HepG2 (cell line): Measurements from ENCODE around the gene DNAJB11. TPM values are rescaled to one million over a fixed set of nuclear protein-coding genes. Genes with fewer than 3 reads are reported as not detected.

Experiments used
- AHR ChIP-seq: IDR thresholded peaks from 2 replicates; pipeline ENCODE4 v1.6.1; 2018; ENCODE audit warnings: missing genetic modification reagents, missing compliant biosample characterization
- DPF2 ChIP-seq: sonication (generic); formaldehyde crosslinking; IDR thresholded peaks from 2 replicates; pipeline ENCODE4 v1.4.0; 2020; ENCODE audit warnings: mild to moderate bottlenecking, low read depth, missing genetic modification reagents, borderline replicate concordance
- EED ChIP-seq: sonication (generic); formaldehyde crosslinking; IDR thresholded peaks from 2 replicates; pipeline ENCODE4 v1.5.0; 2020; ENCODE audit warnings: mild to moderate bottlenecking, missing genetic modification reagents
- GLMP ChIP-seq: sonication (generic); formaldehyde crosslinking; IDR thresholded peaks from 2 replicates; pipeline ENCODE4 v1.9.0; 2021; ENCODE audit warnings: missing genetic modification reagents, mild to moderate bottlenecking, borderline replicate concordance
- HDAC2 ChIP-seq: sonication (generic); formaldehyde crosslinking; IDR thresholded peaks from 2 replicates; pipeline ENCODE4 v1.4.0; 2020; ENCODE audit warnings: missing genetic modification reagents
- IKZF1 ChIP-seq: fragments of 450-650 bp; IDR thresholded peaks from 2 replicates; pipeline ENCODE4 v1.7.1; 2016
- KAT2B ChIP-seq: fragments of 150-350 bp; IDR thresholded peaks from 2 replicates; pipeline ENCODE4 v1.6.1; 2014; ENCODE audit warnings: low read depth, low read length, borderline replicate concordance
- MTA1 ChIP-seq: sonication (generic); formaldehyde crosslinking; IDR thresholded peaks from 2 replicates; pipeline ENCODE4 v1.4.0; 2020; ENCODE audit warnings: missing genetic modification reagents, mild to moderate bottlenecking, borderline replicate concordance
- NAIF1 ChIP-seq: sonication (generic); formaldehyde crosslinking; IDR thresholded peaks from 2 replicates; pipeline ENCODE4 v1.5.0; 2020; ENCODE audit warnings: mild to moderate bottlenecking, missing genetic modification reagents, borderline replicate concordance
- NFYB ChIP-seq: sonication (generic); formaldehyde crosslinking; IDR thresholded peaks from 2 replicates; pipeline ENCODE4 v1.4.0; 2020; ENCODE audit warnings: missing genetic modification reagents
- PBX3 ChIP-seq: sonication (generic); formaldehyde crosslinking; IDR thresholded peaks from 2 replicates; pipeline ENCODE4 v1.8.1; 2023; ENCODE audit warnings: missing genetic modification reagents, inconsistent platforms, borderline replicate concordance
- POLR2AphosphoS5 ChIP-seq: IDR thresholded peaks from 2 replicates; pipeline ENCODE4 v1.6.1; 2012; ENCODE audit warnings: low read depth, low read length
- RARA ChIP-seq: IDR thresholded peaks from 2 replicates; pipeline ENCODE4 v1.6.1; 2016; ENCODE audit warnings: missing genetic modification reagents, missing compliant biosample characterization
- SMAD9 ChIP-seq: sonication (generic); formaldehyde crosslinking; IDR thresholded peaks from 2 replicates; pipeline ENCODE4 v1.5.1; 2020; ENCODE audit warnings: mild to moderate bottlenecking, missing genetic modification reagents
- TBL1XR1 ChIP-seq: fragments of 150-350 bp; IDR thresholded peaks from 2 replicates; pipeline ENCODE4 v1.6.1; 2014; ENCODE audit warnings: borderline replicate concordance, low read length; ENCODE audit not compliant: partially characterized antibody
- TEAD3 ChIP-seq: optimal IDR thresholded peaks from 2 replicates; pipeline ENCODE3; 2016; ENCODE audit warnings: borderline replicate concordance
- XBP1 ChIP-seq: sonication (generic); formaldehyde crosslinking; IDR thresholded peaks from 2 replicates; pipeline ENCODE4 v1.5.0; 2020; ENCODE audit warnings: missing genetic modification reagents
- ZNF143 ChIP-seq: sonication (generic); formaldehyde crosslinking; IDR thresholded peaks from 2 replicates; pipeline ENCODE4 v1.4.0; 2020; ENCODE audit warnings: missing genetic modification reagents
- ZNF230 ChIP-seq: sonication (generic); formaldehyde crosslinking; IDR thresholded peaks from 2 replicates; pipeline ENCODE4 v1.4.0; 2020; ENCODE audit warnings: mild to moderate bottlenecking, missing genetic modification reagents
- ZNF33B ChIP-seq: sonication (generic); formaldehyde crosslinking; IDR thresholded peaks from 2 replicates; pipeline ENCODE4 v1.5.1; 2020; ENCODE audit warnings: mild to moderate bottlenecking, missing genetic modification reagents
- polyA plus RNA-seq, 8 experiments: library from polyadenylated mRNA; depleted of rRNA in 3 of 8; stranded (reverse) in 7 of 8; unstranded in 1 of 8; fragments of >200 nt; fragmentation: Illumina TruSeq in 4 of 8; extraction: Trizol in 4 of 8; gene quantifications; 2 replicates each; pipeline versions ENCODE4 v1.2.1 to v1.2.3, GENCODE V29; 2011 to 2016; ENCODE audit warnings: low read depth in 4 of 8, missing spikeins in 1 of 8, mixed read lengths in 1 of 8; ENCODE audit not compliant: insufficient read depth in 1 of 8
- total RNA-seq, 5 experiments: library from RNA; depleted of rRNA; stranded (reverse); fragments of >200 nt; fragmentation: Illumina TruSeq; extraction: Trizol; gene quantifications; 2 replicates each; pipeline ENCODE4 v1.2.3, GENCODE V29; 2016; ENCODE audit warnings: low read depth in 1 of 5
- TF ChIP-seq, protein P1 (sequence below): sonication (generic); formaldehyde crosslinking; IDR thresholded peaks from 2 replicates; pipeline ENCODE4 v1.8.0; 2022; ENCODE audit warnings: mild to moderate bottlenecking, missing genetic modification reagents, moderate library complexity
- TF ChIP-seq, protein P2 (sequence below): sonication (generic); formaldehyde crosslinking; IDR thresholded peaks from 2 replicates; pipeline ENCODE4 v1.5.1; 2020; ENCODE audit warnings: missing genetic modification reagents, mild to moderate bottlenecking, borderline replicate concordance
- TF ChIP-seq, protein P3 (sequence below): IDR thresholded peaks from 2 replicates; pipeline ENCODE4 v1.6.1; 2016; ENCODE audit warnings: missing genetic modification reagents, missing compliant biosample characterization

The DNAJB11 gene
- total and polyA plus RNA-seq, 2 of the 13 experiments (the other 11 are each of a cell fraction or from before 2014, with no cell fraction given) = 41.0 to 132 TPM

- TF ChIP-seq POLR2AphosphoS5 (peak; percentile 83), IKZF1 (no peak), RARA (CRISPR knock-in tag) (no peak), TEAD3 (CRISPR knock-in tag) (peak; percentile 12), ZNF33B (CRISPR knock-in tag) (peak; percentile 24; the same call in 1 of the 2 replicates), EED (CRISPR knock-in tag) (no peak), DPF2 (CRISPR knock-in tag) (no peak), HDAC2 (CRISPR knock-in tag) (no peak), NFYB (CRISPR knock-in tag) (no peak), GLMP (no peak), AHR (no peak), XBP1 (CRISPR knock-in tag) (no peak), SMAD9 (CRISPR knock-in tag) (no peak), TBL1XR1 (no peak), PBX3 (CRISPR knock-in tag) (no peak), ZNF143 (CRISPR knock-in tag) (no peak), KAT2B (no peak), ZNF230 (CRISPR knock-in tag) (no peak), NAIF1 (CRISPR knock-in tag) (0 out of 2 replicates have a peak, but pooled peaks have one; percentile 16), MTA1 (no peak)
- TF ChIP-seq, protein P1, sequence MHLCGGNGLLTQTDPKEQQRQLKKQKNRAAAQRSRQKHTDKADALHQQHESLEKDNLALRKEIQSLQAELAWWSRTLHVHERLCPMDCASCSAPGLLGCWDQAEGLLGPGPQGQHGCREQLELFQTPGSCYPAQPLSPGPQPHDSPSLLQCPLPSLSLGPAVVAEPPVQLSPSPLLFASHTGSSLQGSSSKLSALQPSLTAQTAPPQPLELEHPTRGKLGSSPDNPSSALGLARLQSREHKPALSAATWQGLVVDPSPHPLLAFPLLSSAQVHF (CRISPR knock-in tag) = no peak
- TF ChIP-seq, protein P2, sequence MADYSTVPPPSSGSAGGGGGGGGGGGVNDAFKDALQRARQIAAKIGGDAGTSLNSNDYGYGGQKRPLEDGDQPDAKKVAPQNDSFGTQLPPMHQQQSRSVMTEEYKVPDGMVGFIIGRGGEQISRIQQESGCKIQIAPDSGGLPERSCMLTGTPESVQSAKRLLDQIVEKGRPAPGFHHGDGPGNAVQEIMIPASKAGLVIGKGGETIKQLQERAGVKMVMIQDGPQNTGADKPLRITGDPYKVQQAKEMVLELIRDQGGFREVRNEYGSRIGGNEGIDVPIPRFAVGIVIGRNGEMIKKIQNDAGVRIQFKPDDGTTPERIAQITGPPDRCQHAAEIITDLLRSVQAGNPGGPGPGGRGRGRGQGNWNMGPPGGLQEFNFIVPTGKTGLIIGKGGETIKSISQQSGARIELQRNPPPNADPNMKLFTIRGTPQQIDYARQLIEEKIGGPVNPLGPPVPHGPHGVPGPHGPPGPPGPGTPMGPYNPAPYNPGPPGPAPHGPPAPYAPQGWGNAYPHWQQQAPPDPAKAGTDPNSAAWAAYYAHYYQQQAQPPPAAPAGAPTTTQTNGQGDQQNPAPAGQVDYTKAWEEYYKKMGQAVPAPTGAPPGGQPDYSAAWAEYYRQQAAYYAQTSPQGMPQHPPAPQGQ (CRISPR knock-in tag) = no peak
- TF ChIP-seq, protein P3, sequence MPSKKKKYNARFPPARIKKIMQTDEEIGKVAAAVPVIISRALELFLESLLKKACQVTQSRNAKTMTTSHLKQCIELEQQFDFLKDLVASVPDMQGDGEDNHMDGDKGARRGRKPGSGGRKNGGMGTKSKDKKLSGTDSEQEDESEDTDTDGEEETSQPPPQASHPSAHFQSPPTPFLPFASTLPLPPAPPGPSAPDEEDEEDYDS (CRISPR knock-in tag) = no peak
Measured at GRCh38 chr3:186619787-186620212, 49.3 kb downstream of the DNAJB11 start (continued).
